Mesenchymal stem cell (in vitro differentiated cells and primary cell): ENCODE data around the gene PIK3CD.

ENCODE experiments used
- DNase-seq: peaks from one replicate; pipeline ENCODE4 v3.0.0-alpha.2; 2013
- H2AFZ ChIP-seq: one replicate; pipeline ENCODE4 v1.6.1; 2013; ENCODE audit warnings: low read depth, mild to moderate bottlenecking, control low read depth, inconsistent platforms, low read length, moderate library complexity
- H2AK5ac ChIP-seq: 2 replicates; pipeline ENCODE4 v1.6.1; 2013; ENCODE audit warnings: low read length, moderate library complexity, mild to moderate bottlenecking, inconsistent platforms; ENCODE audit not compliant: severe bottlenecking
- H2BK120ac ChIP-seq: one replicate; pipeline ENCODE4 v1.6.1; 2013; ENCODE audit warnings: low read depth, mild to moderate bottlenecking, inconsistent platforms, low read length, moderate library complexity
- H2BK12ac ChIP-seq, 2 experiments: one replicate each; pipeline ENCODE4 v1.6.1; 2013; ENCODE audit warnings: inconsistent platforms in 2 of 2, low read length in 2 of 2, mild to moderate bottlenecking in 2 of 2, moderate library complexity in 2 of 2, control low read depth in 1 of 2
- H2BK15ac ChIP-seq: one replicate; pipeline ENCODE4 v1.6.1; 2013; ENCODE audit warnings: mild to moderate bottlenecking, low read depth, inconsistent platforms; ENCODE audit not compliant: poor library complexity, severe bottlenecking
- H2BK5ac ChIP-seq: 2 replicates; pipeline ENCODE4 v1.6.1; 2013; ENCODE audit warnings: low read depth, mild to moderate bottlenecking, low read length, control low read depth, inconsistent platforms; ENCODE audit not compliant: poor library complexity, severe bottlenecking
- H3K14ac ChIP-seq, 2 experiments: one replicate each; pipeline ENCODE4 v1.6.1; 2013; ENCODE audit warnings: inconsistent platforms in 2 of 2, low read length in 2 of 2, control low read depth in 1 of 2, mild to moderate bottlenecking in 1 of 2, moderate library complexity in 1 of 2
- H3K18ac ChIP-seq, 2 experiments: one replicate each; pipeline ENCODE4 v1.6.1; 2013; ENCODE audit warnings: inconsistent platforms in 2 of 2, low read length in 2 of 2, control low read depth in 1 of 2, low read depth in 1 of 2, mild to moderate bottlenecking in 1 of 2
- H3K23ac ChIP-seq, 2 experiments: one replicate each; pipeline ENCODE4 v1.6.1; 2013; ENCODE audit warnings: inconsistent platforms in 2 of 2, low read length in 2 of 2, mild to moderate bottlenecking in 2 of 2, moderate library complexity in 2 of 2, control low read depth in 1 of 2
- H3K27ac ChIP-seq: 2 replicates; pipeline ENCODE4 v1.5.1; 2013; ENCODE audit warnings: mild to moderate bottlenecking, moderate library complexity, low read length, control low read depth, inconsistent platforms; ENCODE audit not compliant: poor library complexity, severe bottlenecking
- H3K27me3 ChIP-seq, 2 experiments: 2 replicates each; pipeline versions ENCODE4 v1.6.1 to v1.7.0; 2013; ENCODE audit warnings: low read length in 2 of 2, mild to moderate bottlenecking in 2 of 2, moderate library complexity in 2 of 2, control low read depth in 1 of 2, inconsistent platforms in 1 of 2; ENCODE audit not compliant: control insufficient read depth in 1 of 2, insufficient read depth in 1 of 2
- H3K36me3 ChIP-seq, 2 experiments: 2 replicates each; pipeline versions ENCODE4 v1.6.1 to v1.7.0; 2013; ENCODE audit warnings: low read length in 2 of 2, control low read depth in 1 of 2, inconsistent platforms in 1 of 2, low read depth in 1 of 2, mild to moderate bottlenecking in 1 of 2; ENCODE audit not compliant: insufficient read depth in 2 of 2, control insufficient read depth in 1 of 2
- H3K4ac ChIP-seq, 2 experiments: one replicate each; pipeline ENCODE4 v1.6.1; 2013; ENCODE audit warnings: inconsistent platforms in 2 of 2, low read length in 2 of 2, mild to moderate bottlenecking in 2 of 2, moderate library complexity in 2 of 2, control low read depth in 1 of 2, low read depth in 1 of 2
- H3K4me1 ChIP-seq: 2 replicates; pipeline ENCODE4 v1.6.1; 2013; ENCODE audit warnings: low read depth, low read length, control low read depth; ENCODE audit not compliant: control insufficient read depth, insufficient read depth
- H3K4me2 ChIP-seq: 2 replicates; pipeline ENCODE4 v1.6.1; 2013; ENCODE audit warnings: low read length, mild to moderate bottlenecking, inconsistent platforms; ENCODE audit not compliant: poor library complexity, severe bottlenecking
- H3K4me3 ChIP-seq, 2 experiments: 2 replicates each; pipeline versions ENCODE4 v1.5.1 to v1.7.0; 2013; ENCODE audit warnings: low read length in 2 of 2, mild to moderate bottlenecking in 2 of 2, control low read depth in 1 of 2, low read depth in 1 of 2; ENCODE audit not compliant: insufficient read depth in 1 of 2
- H3K79me1 ChIP-seq: replicated peaks from 2 replicates; pipeline ENCODE4 v1.6.1; 2013; ENCODE audit warnings: mild to moderate bottlenecking, control low read depth, low read length, inconsistent platforms; ENCODE audit not compliant: poor library complexity, severe bottlenecking
- H3K9ac ChIP-seq: 2 replicates; pipeline ENCODE4 v1.7.0; 2013; ENCODE audit warnings: mild to moderate bottlenecking, low read length, moderate library complexity
- H3K9me3 ChIP-seq: 2 replicates; pipeline ENCODE4 v1.7.0; 2013; ENCODE audit warnings: mild to moderate bottlenecking, low read length; ENCODE audit not compliant: control insufficient read depth
- H4K8ac ChIP-seq: one replicate; pipeline ENCODE4 v1.6.1; 2013; ENCODE audit warnings: inconsistent platforms, mild to moderate bottlenecking, low read length, moderate library complexity
- H4K91ac ChIP-seq: one replicate; pipeline ENCODE4 v1.6.1; 2013; ENCODE audit warnings: mild to moderate bottlenecking, low read length, inconsistent platforms
- WGBS: methylation state at CpG from one replicate; pipeline ENCODE4 v1.1.7; 2013; ENCODE audit warnings: mixed read lengths; 5-methylcytosine and 5-hydroxymethylcytosine counted together

Gene PIK3CD

DNA sequence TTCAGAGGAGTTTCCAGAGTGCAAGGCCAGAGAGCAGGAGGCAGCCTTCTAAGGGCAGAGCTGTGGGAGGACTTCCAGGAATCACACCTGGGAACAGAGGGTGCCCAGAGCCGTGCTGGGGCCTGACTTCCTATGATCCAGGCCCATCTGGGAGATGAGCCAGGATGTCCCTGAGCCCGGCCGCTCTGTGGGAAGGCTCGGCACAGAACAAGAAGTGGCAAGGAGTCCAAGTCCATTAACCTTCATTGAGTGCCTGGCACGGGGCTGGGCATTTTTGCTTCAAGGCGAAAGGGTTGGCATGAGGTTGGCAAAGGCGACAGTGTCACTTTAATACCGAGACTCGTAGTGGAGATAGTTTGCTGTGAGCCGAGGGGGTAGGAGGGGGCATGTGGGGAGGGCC, 44.6 kb upstream of the PIK3CD start:
- 94% methylated on average over 10 of the region's 10 CpGs for WGBS

GRCh38 chr1:9607352-9607751, 44.2 kb upstream of the PIK3CD start:
- Histone ChIP-seq H2BK15ac (no peak overlapping the region), H3K4me1 (peaks cover 3% of the 10 kb centered on the region), H2AFZ (no peak overlapping the region), H4K91ac (no peak overlapping the region), H3K79me1 (peaks cover 2% of the 10 kb centered on the region), H3K4ac (no peak overlapping the region), H3K23ac (no peak overlapping the region), H3K18ac (no peak overlapping the region), H2BK5ac (no peak overlapping the region), H3K4me2 (no peak overlapping the region), H3K14ac (no peak overlapping the region), H3K36me3 (peaks cover 50 to 93% of the 10 kb centered on the region in 2 experiments), H2AK5ac (no peak overlapping the region), H2BK12ac (no peak overlapping the region), H3K27me3 (no peaks in the 10 kb centered on the region), H3K9me3 (no peaks in the 10 kb centered on the region), H2BK120ac (no peak overlapping the region), H4K8ac (no peak overlapping the region), H3K4me3 (no peak overlapping the region), H3K9ac (no peak overlapping the region), H3K27ac (no peak overlapping the region)
- 91% methylated on average over 19 of the region's 19 CpGs for WGBS
- no peak for DNase-seq

More for the DNA sequence above, 44.6 kb upstream of the PIK3CD start:
- no peaks in the 10 kb centered on the region for H3K27me3 ChIP-seq
- H3K23ac ChIP-seq, result no peak overlapping the region
- peaks cover 2% of the 10 kb centered on the region for H3K79me1 ChIP-seq
- H4K8ac ChIP-seq, result no peak overlapping the region
- H3K4me3 ChIP-seq, result no peak overlapping the region
- no peak overlapping the region for H3K4ac ChIP-seq
- no peak overlapping the region for H4K91ac ChIP-seq
- H2BK12ac ChIP-seq, result no peak overlapping the region
- H2BK120ac ChIP-seq, result no peak overlapping the region
- H3K14ac ChIP-seq, result no peak overlapping the region
- no peak overlapping the region for H2BK5ac ChIP-seq
- H3K4me2 ChIP-seq, result no peak overlapping the region
- H3K4me1 ChIP-seq, result no peaks in the 10 kb centered on the region
- DNase-seq, result no peak
- no peak overlapping the region for H2BK15ac ChIP-seq
- H3K9ac ChIP-seq, result no peak overlapping the region
- H3K9me3 ChIP-seq, result no peaks in the 10 kb centered on the region
- H3K18ac ChIP-seq, result no peak overlapping the region
- no peak overlapping the region for H3K27ac ChIP-seq
- no peak overlapping the region for H2AK5ac ChIP-seq
- H3K36me3 ChIP-seq, result peaks cover 52 to 93% of the 10 kb centered on the region in 2 experiments
- H2AFZ ChIP-seq, result no peak overlapping the region

DNA sequence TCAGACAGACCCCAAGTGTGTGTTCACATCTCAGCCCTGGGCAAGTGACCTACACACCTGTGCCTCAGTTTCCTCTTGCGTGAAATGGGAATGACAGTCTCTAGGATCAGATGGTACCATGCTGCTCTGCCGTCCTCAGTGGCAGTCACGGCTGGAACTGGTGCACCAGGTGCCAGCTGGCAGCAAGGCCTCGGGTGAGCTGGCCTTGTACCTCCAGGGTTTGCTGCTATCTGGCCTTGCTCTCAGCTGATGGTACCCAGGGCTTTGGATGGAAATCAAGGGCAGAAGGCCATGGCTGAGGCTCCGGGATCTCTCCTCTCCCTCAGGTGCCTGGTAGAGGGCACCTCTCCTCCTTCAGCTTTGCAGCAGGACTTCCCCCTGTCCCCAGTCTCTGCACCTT, 41.5 kb upstream of the PIK3CD start:
- Histone ChIP-seq H3K4me3 (no peak overlapping the region), H2BK15ac (no peak overlapping the region), H3K36me3 (peaks cover 47 to 83% of the 10 kb centered on the region in 2 experiments), H3K18ac (no peak overlapping the region), H2AK5ac (no peak overlapping the region), H3K4me1 (peaks cover 9% of the 10 kb centered on the region), H2BK5ac (no peak overlapping the region), H3K14ac (no peak overlapping the region), H2BK120ac (no peak overlapping the region), H3K27me3 (no peaks in the 10 kb centered on the region), H3K4ac (no peak overlapping the region), H2AFZ (no peak overlapping the region), H3K4me2 (no peak overlapping the region), H3K9ac (no peak overlapping the region), H2BK12ac (no peak overlapping the region), H4K8ac (no peak overlapping the region), H3K79me1 (peaks cover 2% of the 10 kb centered on the region), H3K9me3 (no peaks in the 10 kb centered on the region), H4K91ac (no peak overlapping the region), H3K27ac (no peak overlapping the region), H3K23ac (no peak overlapping the region)
- WGBS, result 95% methylated on average over 5 of the region's 5 CpGs
- no peak for DNase-seq

- Histone ChIP-seq H2AK5ac (no peak overlapping the region), H3K36me3 (peaks cover 47 to 78% of the 10 kb centered on the region in 2 experiments), H3K4me1 (peaks cover 9% of the 10 kb centered on the region), H2BK5ac (no peak overlapping the region), H3K27ac (no peak overlapping the region), H3K27me3 (no peaks in the 10 kb centered on the region), H3K18ac (no peak overlapping the region), H4K8ac (no peak overlapping the region), H3K4me3 (no peak overlapping the region), H3K23ac (no peak overlapping the region), H3K4ac (no peak overlapping the region), H2AFZ (no peak overlapping the region), H2BK15ac (no peak overlapping the region), H3K14ac (no peak overlapping the region), H3K79me1 (peaks cover 2% of the 10 kb centered on the region), H3K9ac (no peak overlapping the region), H2BK120ac (no peak overlapping the region), H3K9me3 (no peaks in the 10 kb centered on the region), H4K91ac (no peak overlapping the region), H3K4me2 (no peak overlapping the region), H2BK12ac (no peak overlapping the region)
- 91% methylated on average over 25 of the region's 25 CpGs for WGBS
- DNase-seq, result no peak
Observed at GRCh38 chr1:9610548-9610947, 41.0 kb upstream of the PIK3CD start.
